ENCODE measurements around the gene STK25. TPM values are rescaled to one million over a fixed set of nuclear protein-coding genes. Genes with fewer than 3 reads are reported as not detected.

STK25 gene
- total and polyA plus RNA-seq, 2 experiments from 2014 or later = 183 to 192 TPM

- Histone ChIP-seq H3K9me2 (replicated peaks; ENCODE audit: insufficient read depth) (no peaks in the 10 kb centered on the region), H3K4me1 (ENCODE audit: insufficient read depth) (peaks cover 11% of the 10 kb centered on the region), H3K79me2 (peaks cover 63% of the 10 kb centered on the region), H3K27ac (no peak overlapping the region), H3K4me3 (no peak overlapping the region), H3K36me3 (replicated peaks; ENCODE audit: insufficient read depth, low read depth) (no peaks in the 10 kb centered on the region), H4K20me1 (ENCODE audit: insufficient read depth, poor library complexity, severe bottlenecking) (peaks cover 31% of the 10 kb centered on the region), H3K9me3 (ENCODE audit: low read depth) (no peaks in the 10 kb centered on the region), H3K27me3 (no peaks in the 10 kb centered on the region), H3K4me2 (no peak overlapping the region), H2AFZ (no peak overlapping the region)
- WGBS (ENCODE audit: low lambda C conversion rate, missing lambda C conversion rate) = 94% methylated on average over 11 of the region's 11 CpGs
- TF ChIP-seq EZH2phosphoT487 (IDR thresholded peaks at IDR 0.05; ENCODE audit: low read depth, severe bottlenecking, unreplicated experiment) = no peak
- TF ChIP-seq CTCF (IDR thresholded peaks at IDR 0.05; ENCODE audit: poor library complexity) = no peak
- no peak for TF ChIP-seq EZH2 (IDR thresholded peaks at IDR 0.05; ENCODE audit: borderline replicate concordance)
- no peak for DNase-seq (ENCODE audit: low spot score)
Measured at GRCh38 chr2:241502281-241502680, 6.1 kb downstream of the STK25 start.

GRCh38 chr2:241501551-241501950 is 6.8 kb downstream of the STK25 start:
- Histone ChIP-seq H3K9me3 (ENCODE audit: low read depth) (no peaks in the 10 kb centered on the region), H3K4me2 (no peak overlapping the region), H3K4me1 (ENCODE audit: insufficient read depth) (peaks cover 3% of the 10 kb centered on the region), H3K4me3 (no peak overlapping the region), H3K79me2 (peaks cover 56% of the 10 kb centered on the region), H3K36me3 (replicated peaks; ENCODE audit: insufficient read depth, low read depth) (no peaks in the 10 kb centered on the region), H2AFZ (no peak overlapping the region), H3K27ac (no peak overlapping the region), H4K20me1 (ENCODE audit: insufficient read depth, poor library complexity, severe bottlenecking) (peaks cover 24% of the 10 kb centered on the region), H3K9me2 (replicated peaks; ENCODE audit: insufficient read depth) (no peaks in the 10 kb centered on the region), H3K27me3 (no peaks in the 10 kb centered on the region)
- DNase-seq (ENCODE audit: low spot score) = no peak
- 97% methylated on average over 16 of the region's 17 CpGs for WGBS (ENCODE audit: low lambda C conversion rate, missing lambda C conversion rate)
- no peak for TF ChIP-seq EZH2phosphoT487 (IDR thresholded peaks at IDR 0.05; ENCODE audit: low read depth, severe bottlenecking, unreplicated experiment)
- TF ChIP-seq CTCF (IDR thresholded peaks at IDR 0.05; ENCODE audit: poor library complexity) = no peak
- no peak for TF ChIP-seq EZH2 (IDR thresholded peaks at IDR 0.05; ENCODE audit: borderline replicate concordance)

- Histone ChIP-seq H3K4me1 (ENCODE audit: insufficient read depth) (no peaks in the 10 kb centered on the region), H3K27me3 (no peaks in the 10 kb centered on the region), H2AFZ (no peak overlapping the region), H4K20me1 (ENCODE audit: insufficient read depth, poor library complexity, severe bottlenecking) (peaks cover 20% of the 10 kb centered on the region), H3K27ac (no peak overlapping the region), H3K9me3 (ENCODE audit: low read depth) (no peaks in the 10 kb centered on the region), H3K4me3 (no peak overlapping the region), H3K36me3 (replicated peaks; ENCODE audit: insufficient read depth, low read depth) (no peaks in the 10 kb centered on the region), H3K79me2 (peaks cover 52% of the 10 kb centered on the region), H3K4me2 (no peak overlapping the region), H3K9me2 (replicated peaks; ENCODE audit: insufficient read depth) (no peaks in the 10 kb centered on the region)
- TF ChIP-seq EZH2 (IDR thresholded peaks at IDR 0.05; ENCODE audit: borderline replicate concordance) (no peak), EZH2phosphoT487 (IDR thresholded peaks at IDR 0.05; ENCODE audit: low read depth, severe bottlenecking, unreplicated experiment) (no peak), CTCF (IDR thresholded peaks at IDR 0.05; ENCODE audit: poor library complexity) (no peak)
- DNase-seq (ENCODE audit: low spot score) = no peak
- 98% methylated on average over 12 of the region's 12 CpGs for WGBS (ENCODE audit: low lambda C conversion rate, missing lambda C conversion rate)
Measured at GRCh38 chr2:241501099-241501541, 7.3 kb downstream of the STK25 start.
